ENCODE measurements around the gene ZNF207. TPM values are rescaled to one million over a fixed set of nuclear protein-coding genes. Genes with fewer than 3 reads are reported as not detected.

The ZNF207 gene
- total and polyA plus RNA-seq, 12 donors = 58.8 to 193 (median 130) TPM

GRCh38 chr17:32426894-32427293 lies 76.9 kb downstream of the ZNF207 start:
- H3K4me3 ChIP-seq = no peak overlapping the region
- no peaks in the 10 kb centered on the region for H3K4me1 ChIP-seq (replicated peaks in 1 of 2)
- 74 to 78% (median 76%) methylated on average over 4 of the region's 4 CpGs for WGBS, 4 donors
- no peaks in the 10 kb centered on the region for H3K27me3 ChIP-seq
- no peaks in the 10 kb centered on the region for H3K9me3 ChIP-seq (replicated peaks in 1 of 3)
- no peak for TF ChIP-seq POLR2A (IDR thresholded peaks at IDR 0.05)
- no peak for TF ChIP-seq CTCF (IDR thresholded peaks at IDR 0.05)
- intact Hi-C loops (cut with DNase I) = no loop called here
- no peak overlapping the region for H3K27ac ChIP-seq
- H3K36me3 ChIP-seq (replicated peaks in 1 of 2) = no peaks in the 10 kb centered on the region
- DNase-seq = no peak

GRCh38 chr17:32429598-32429997 lies 79.6 kb downstream of the ZNF207 start:
- Histone ChIP-seq H3K27me3 (no peaks in the 10 kb centered on the region), H3K36me3 (replicated peaks in 1 of 2) (no peaks in the 10 kb centered on the region), H3K4me1 (replicated peaks in 1 of 2) (no peaks in the 10 kb centered on the region), H3K4me3 (no peak overlapping the region), H3K9me3 (replicated peaks in 1 of 3) (no peaks in the 10 kb centered on the region), H3K27ac (no peak overlapping the region)
- intact Hi-C loops (cut with DNase I) = no loop called here
- no peak for DNase-seq
- WGBS, 4 donors = 95 to 100% (median 98%) methylated on average over 1 to 2 of the region's 2 CpGs; no CpG with 5 or more reads in 1 of the 4 donors
- TF ChIP-seq POLR2A (IDR thresholded peaks at IDR 0.05) (no peak), CTCF (IDR thresholded peaks at IDR 0.05) (no peak)

MicroRNA genes within 50 kb of the gene (microRNA counts, 767-probe panel; counts per million panel counts)
- 0 counts per million in 2 donors for microRNA hsa-miR-632

Small RNA genes within 50 kb of the gene (microRNA-seq; reads per million reads assigned to microRNA genes)
- 0 to 2.6 (median 1.5) reads per million in 3 donors for gene MIR632

Small RNA genes within 50 kb of the gene (small RNA-seq; reads per million reads assigned to genes)
- 0 reads per million in 2 donors for gene AC005899.6

Other genes with a start within 250 kb of the ZNF207 start
- 10 to 100 TPM; 44.2 to 86.0 (median 61.3) TPM for gene RHOT1, start 207.7 kb upstream of the ZNF207 start, total RNA-seq
- gene RHOT1, start 207.7 kb upstream of the ZNF207 start, polyA plus RNA-seq = 10 to 100 TPM; 75.3 to 97.7 (median 86.4) TPM
- 10 to 100 TPM in 1 of 9 donors, 1 to 10 TPM in 8; 1.7 to 10.2 (median 4.8) TPM for gene RHBDL3, start 84.3 kb upstream of the ZNF207 start, total RNA-seq
- 1 to 10 TPM; 4.9 to 9.3 (median 5.3) TPM for gene RHBDL3, start 84.3 kb upstream of the ZNF207 start, polyA plus RNA-seq
- gene C17orf75, start 8.0 kb upstream of the ZNF207 start, total RNA-seq = 10 to 100 TPM in 8 of 9 donors, 1 to 10 TPM in 1; 9.6 to 36.5 (median 21.0) TPM
- gene C17orf75, start 8.0 kb upstream of the ZNF207 start, polyA plus RNA-seq = 10 to 100 TPM; 13.5 to 23.8 (median 17.1) TPM
- gene PSMD11, start 94.4 kb downstream of the ZNF207 start, total RNA-seq = 100 to 1,000 TPM in 2 of 9 donors, 10 to 100 TPM in 7; 30.2 to 128 (median 59.2) TPM
- gene PSMD11, start 94.4 kb downstream of the ZNF207 start, polyA plus RNA-seq = 10 to 100 TPM; 25.0 to 95.2 (median 46.5) TPM
- gene CDK5R1, start 136.8 kb downstream of the ZNF207 start, total RNA-seq = 1 to 10 TPM; 1.1 to 4.5 (median 2.7) TPM
- 1 to 10 TPM in 2 of 3 donors, under 1 TPM in 1; 0.98 to 3.0 (median 1.8) TPM for gene CDK5R1, start 136.8 kb downstream of the ZNF207 start, polyA plus RNA-seq